ENCODE data around the gene IGF1.
"Not testable (repeated sequence)": the region's sequence is repeated elsewhere in the genome, so short reads cannot be mapped to it uniquely, and the experiment has no call there.

Gene IGF1

DNA sequence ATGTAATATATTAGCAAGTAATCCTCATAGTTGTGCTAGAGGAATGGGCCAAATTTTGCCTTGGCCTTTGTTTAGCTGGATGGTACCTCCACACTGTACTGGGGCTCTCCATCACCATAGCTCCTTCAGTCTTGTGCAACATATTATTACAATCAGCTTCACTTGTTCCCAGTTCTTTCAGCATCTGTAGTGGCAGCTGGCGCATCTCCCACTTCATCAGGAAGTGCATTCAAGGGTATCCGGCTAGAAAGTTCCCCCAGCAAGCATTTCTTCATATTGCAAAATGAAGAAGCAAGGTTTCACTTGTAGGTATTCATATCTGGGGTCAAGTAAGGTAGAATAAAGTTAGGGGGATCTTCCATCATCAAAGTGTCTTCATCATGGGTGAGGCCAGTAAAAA is 123.7 kb downstream of the IGF1 start:
- Histone ChIP-seq H3K9ac (ENCODE audit: low read depth, low read length, poor library complexity, severe bottlenecking) (no peak overlapping the region), H3K4me2 (ENCODE audit: low read depth, low read length, poor library complexity, severe bottlenecking) (no peak overlapping the region), H3K36me3 (ENCODE audit: insufficient read depth, low read length) (no peaks in the 10 kb centered on the region), H3K9me2 (replicated peaks; ENCODE audit: low read depth, low read length) (no peaks in the 10 kb centered on the region), H3K4me1 (ENCODE audit: insufficient read depth, low read length, poor library complexity, severe bottlenecking) (no peaks in the 10 kb centered on the region), H4K20me1 (ENCODE audit: insufficient read depth, low read length, poor library complexity, severe bottlenecking) (no peaks in the 10 kb centered on the region), H3K4me3 (ENCODE audit: low read length, poor library complexity, severe bottlenecking) (no peak overlapping the region), H3K9me3 (ENCODE audit: insufficient read depth, low read depth, low read length) (no peaks in the 10 kb centered on the region), H2AFZ (ENCODE audit: low read length) (no peak overlapping the region), H3K79me2 (ENCODE audit: insufficient read depth, low read length) (no peaks in the 10 kb centered on the region), H3K27me3 (ENCODE audit: insufficient read depth, low read length, poor library complexity, severe bottlenecking) (no peaks in the 10 kb centered on the region), H3F3A (ENCODE audit: low read depth) (no peaks in the 10 kb centered on the region)
- TF ChIP-seq, protein P1, sequence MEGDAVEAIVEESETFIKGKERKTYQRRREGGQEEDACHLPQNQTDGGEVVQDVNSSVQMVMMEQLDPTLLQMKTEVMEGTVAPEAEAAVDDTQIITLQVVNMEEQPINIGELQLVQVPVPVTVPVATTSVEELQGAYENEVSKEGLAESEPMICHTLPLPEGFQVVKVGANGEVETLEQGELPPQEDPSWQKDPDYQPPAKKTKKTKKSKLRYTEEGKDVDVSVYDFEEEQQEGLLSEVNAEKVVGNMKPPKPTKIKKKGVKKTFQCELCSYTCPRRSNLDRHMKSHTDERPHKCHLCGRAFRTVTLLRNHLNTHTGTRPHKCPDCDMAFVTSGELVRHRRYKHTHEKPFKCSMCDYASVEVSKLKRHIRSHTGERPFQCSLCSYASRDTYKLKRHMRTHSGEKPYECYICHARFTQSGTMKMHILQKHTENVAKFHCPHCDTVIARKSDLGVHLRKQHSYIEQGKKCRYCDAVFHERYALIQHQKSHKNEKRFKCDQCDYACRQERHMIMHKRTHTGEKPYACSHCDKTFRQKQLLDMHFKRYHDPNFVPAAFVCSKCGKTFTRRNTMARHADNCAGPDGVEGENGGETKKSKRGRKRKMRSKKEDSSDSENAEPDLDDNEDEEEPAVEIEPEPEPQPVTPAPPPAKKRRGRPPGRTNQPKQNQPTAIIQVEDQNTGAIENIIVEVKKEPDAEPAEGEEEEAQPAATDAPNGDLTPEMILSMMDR (conservative IDR thresholded peaks at IDR 0.05; ENCODE audit: low read length) = no peak
- TF ChIP-seq EZH2phosphoT487 (IDR thresholded peaks at IDR 0.05; ENCODE audit: borderline replicate concordance) = no peak

DNA sequence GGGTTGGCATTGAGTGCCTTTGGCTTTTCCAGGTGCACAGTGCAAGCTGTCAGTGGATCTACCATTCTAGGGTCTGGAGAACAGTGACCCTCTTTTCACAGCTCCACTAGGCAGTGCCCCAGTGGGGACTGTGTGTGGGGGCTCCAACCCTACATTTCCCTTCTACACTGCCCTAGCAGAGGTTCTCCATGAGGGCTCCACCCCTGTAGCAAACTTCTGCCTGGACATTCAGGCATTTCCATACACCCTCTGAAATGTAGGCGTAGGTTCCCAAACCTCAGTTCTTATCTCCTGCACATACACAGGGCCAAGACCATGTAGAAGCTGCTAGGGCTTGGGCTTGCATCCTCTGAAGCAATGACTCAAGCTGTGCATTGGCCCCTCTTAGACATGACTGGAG is 126.1 kb downstream of the IGF1 start:
- H3K4me3 ChIP-seq (ENCODE audit: low read length, poor library complexity, severe bottlenecking); H3K27me3 ChIP-seq (ENCODE audit: insufficient read depth, low read length, poor library complexity, severe bottlenecking); H3F3A ChIP-seq (ENCODE audit: low read depth); H3K9ac ChIP-seq (ENCODE audit: low read depth, low read length, poor library complexity, severe bottlenecking); H3K4me1 ChIP-seq (ENCODE audit: insufficient read depth, low read length, poor library complexity, severe bottlenecking); H3K9me3 ChIP-seq (ENCODE audit: insufficient read depth, low read depth, low read length); H2AFZ ChIP-seq (ENCODE audit: low read length); H3K36me3 ChIP-seq (ENCODE audit: insufficient read depth, low read length); H3K9me2 ChIP-seq (replicated peaks; ENCODE audit: low read depth, low read length); H3K4me2 ChIP-seq (ENCODE audit: low read depth, low read length, poor library complexity, severe bottlenecking); H3K79me2 ChIP-seq (ENCODE audit: insufficient read depth, low read length); H4K20me1 ChIP-seq (ENCODE audit: insufficient read depth, low read length, poor library complexity, severe bottlenecking): not testable (repeated sequence)

DNA sequence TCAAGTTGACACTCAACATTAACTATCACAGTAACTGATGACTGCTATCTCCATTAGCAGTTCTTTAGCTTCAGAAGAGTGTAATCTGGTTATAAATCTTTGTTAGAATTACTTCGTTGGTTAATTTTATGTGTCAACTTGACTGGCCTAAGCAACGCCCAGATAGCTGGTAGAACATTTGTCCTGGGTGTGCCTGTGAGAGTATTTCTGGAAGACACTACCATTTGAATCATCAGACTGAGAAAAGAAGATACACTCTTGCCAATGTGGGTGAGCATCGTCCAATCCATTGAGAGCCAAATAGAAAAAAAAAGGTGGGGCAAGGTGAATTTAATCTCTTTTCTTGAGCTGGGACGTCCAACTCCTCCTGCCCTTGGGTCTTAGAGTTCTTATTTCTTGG is 129.0 kb downstream of the IGF1 start:
- no peaks in the 10 kb centered on the region for H3K9me2 ChIP-seq (replicated peaks; ENCODE audit: low read depth, low read length)
- no peak overlapping the region for H3K4me3 ChIP-seq (ENCODE audit: low read length, poor library complexity, severe bottlenecking)
- H3K9me3 ChIP-seq (ENCODE audit: insufficient read depth, low read depth, low read length) = no peaks in the 10 kb centered on the region
- H3K4me2 ChIP-seq (ENCODE audit: low read depth, low read length, poor library complexity, severe bottlenecking) = no peak overlapping the region
- no peaks in the 10 kb centered on the region for H4K20me1 ChIP-seq (ENCODE audit: insufficient read depth, low read length, poor library complexity, severe bottlenecking)
- no peak overlapping the region for H2AFZ ChIP-seq (ENCODE audit: low read length)
- no peaks in the 10 kb centered on the region for H3K79me2 ChIP-seq (ENCODE audit: insufficient read depth, low read length)
- no peak for TF ChIP-seq EZH2phosphoT487 (IDR thresholded peaks at IDR 0.05; ENCODE audit: borderline replicate concordance)
- TF ChIP-seq, protein P1 (conservative IDR thresholded peaks at IDR 0.05; ENCODE audit: low read length) = no peak
- H3K9ac ChIP-seq (ENCODE audit: low read depth, low read length, poor library complexity, severe bottlenecking) = no peak overlapping the region
- H3K4me1 ChIP-seq (ENCODE audit: insufficient read depth, low read length, poor library complexity, severe bottlenecking) = no peaks in the 10 kb centered on the region
- no peaks in the 10 kb centered on the region for H3K27me3 ChIP-seq (ENCODE audit: insufficient read depth, low read length, poor library complexity, severe bottlenecking)
- no peaks in the 10 kb centered on the region for H3F3A ChIP-seq (ENCODE audit: low read depth)
- no peaks in the 10 kb centered on the region for H3K36me3 ChIP-seq (ENCODE audit: insufficient read depth, low read length)

DNA sequence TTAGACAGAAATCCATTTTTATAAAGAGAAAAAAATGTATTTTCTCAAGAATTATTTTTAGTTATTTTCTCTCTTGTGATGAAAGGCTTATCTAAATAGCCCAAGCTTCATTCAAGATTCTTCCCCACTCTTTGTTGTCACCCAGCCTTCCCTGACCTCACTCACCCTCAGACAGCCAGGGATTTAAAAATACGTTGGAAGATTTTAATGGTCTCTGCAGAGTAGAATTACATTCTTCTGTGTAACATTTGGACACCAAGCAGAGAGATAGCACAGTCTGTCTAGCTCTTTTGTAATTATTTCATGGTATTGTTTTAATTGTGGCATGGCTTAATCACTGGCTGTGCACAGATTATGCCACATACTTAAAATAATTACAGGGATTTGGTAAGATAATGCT is 130.3 kb downstream of the IGF1 start:
- H3K4me1 ChIP-seq (ENCODE audit: insufficient read depth, low read length, poor library complexity, severe bottlenecking) = no peaks in the 10 kb centered on the region
- TF ChIP-seq, protein P1 (conservative IDR thresholded peaks at IDR 0.05; ENCODE audit: low read length) = no peak
- no peak for TF ChIP-seq EZH2phosphoT487 (IDR thresholded peaks at IDR 0.05; ENCODE audit: borderline replicate concordance)

More for the DNA sequence above, 130.3 kb downstream of the IGF1 start:
- Histone ChIP-seq H3K27me3 (ENCODE audit: insufficient read depth, low read length, poor library complexity, severe bottlenecking) (no peaks in the 10 kb centered on the region), H2AFZ (ENCODE audit: low read length) (no peak overlapping the region), H4K20me1 (ENCODE audit: insufficient read depth, low read length, poor library complexity, severe bottlenecking) (no peaks in the 10 kb centered on the region), H3K4me2 (ENCODE audit: low read depth, low read length, poor library complexity, severe bottlenecking) (no peak overlapping the region), H3K9me2 (replicated peaks; ENCODE audit: low read depth, low read length) (no peaks in the 10 kb centered on the region), H3K79me2 (ENCODE audit: insufficient read depth, low read length) (no peaks in the 10 kb centered on the region), H3F3A (ENCODE audit: low read depth) (no peaks in the 10 kb centered on the region), H3K36me3 (ENCODE audit: insufficient read depth, low read length) (no peaks in the 10 kb centered on the region), H3K9me3 (ENCODE audit: insufficient read depth, low read depth, low read length) (no peaks in the 10 kb centered on the region), H3K4me3 (ENCODE audit: low read length, poor library complexity, severe bottlenecking) (no peak overlapping the region), H3K9ac (ENCODE audit: low read depth, low read length, poor library complexity, severe bottlenecking) (no peak overlapping the region)
